DND-41 (cell line): ENCODE measurements around the gene WNT7B.

ENCODE experiments used
- EZH2 ChIP-seq: IDR thresholded peaks from 3 replicates; pipeline ENCODE4 v1.6.1; 2012; ENCODE audit warnings: borderline replicate concordance, low read depth, mild to moderate bottlenecking, moderate library complexity, low read length, inconsistent platforms; ENCODE audit not compliant: severe bottlenecking
- TF ChIP-seq, protein P1 (sequence below): IDR thresholded peaks from 2 replicates; pipeline ENCODE4 v1.5.1; 2012; ENCODE audit warnings: borderline replicate concordance, low read length, moderate library complexity, mild to moderate bottlenecking; ENCODE audit not compliant: poor library complexity, severe bottlenecking; ENCODE audit errors: extremely low read depth

DNA sequence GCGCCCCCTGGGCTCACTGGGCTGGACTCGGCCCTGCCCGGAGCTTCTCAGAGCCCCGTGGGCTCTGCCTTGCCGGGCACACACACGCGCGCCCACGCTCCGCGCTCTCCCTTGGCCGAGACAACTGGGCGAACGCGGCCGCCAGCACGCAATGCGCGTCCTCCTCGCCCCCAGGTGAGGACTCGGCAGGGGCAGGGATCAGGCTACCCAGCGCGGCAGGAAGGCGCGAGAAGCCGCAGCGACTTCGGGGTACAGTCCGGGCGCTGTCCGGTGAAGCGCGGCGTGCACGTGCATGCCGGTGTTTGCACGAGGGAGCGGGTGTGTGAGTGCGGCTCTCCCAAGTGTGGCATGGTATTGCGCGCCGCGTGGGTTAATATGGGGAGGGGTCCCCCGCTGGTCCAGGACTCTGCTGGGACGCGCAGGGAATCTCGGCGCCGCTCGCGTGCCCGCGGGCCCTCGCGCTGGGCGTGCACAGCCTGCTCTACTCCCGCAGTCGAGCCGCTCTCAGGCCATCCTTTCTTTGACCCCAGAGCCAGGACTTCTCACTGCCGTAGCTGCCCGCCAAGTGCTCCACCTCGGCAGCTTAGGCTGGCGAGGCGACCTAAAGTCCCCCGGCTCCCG is 5.4 kb downstream of the WNT7B start:
- TF ChIP-seq, protein P1, sequence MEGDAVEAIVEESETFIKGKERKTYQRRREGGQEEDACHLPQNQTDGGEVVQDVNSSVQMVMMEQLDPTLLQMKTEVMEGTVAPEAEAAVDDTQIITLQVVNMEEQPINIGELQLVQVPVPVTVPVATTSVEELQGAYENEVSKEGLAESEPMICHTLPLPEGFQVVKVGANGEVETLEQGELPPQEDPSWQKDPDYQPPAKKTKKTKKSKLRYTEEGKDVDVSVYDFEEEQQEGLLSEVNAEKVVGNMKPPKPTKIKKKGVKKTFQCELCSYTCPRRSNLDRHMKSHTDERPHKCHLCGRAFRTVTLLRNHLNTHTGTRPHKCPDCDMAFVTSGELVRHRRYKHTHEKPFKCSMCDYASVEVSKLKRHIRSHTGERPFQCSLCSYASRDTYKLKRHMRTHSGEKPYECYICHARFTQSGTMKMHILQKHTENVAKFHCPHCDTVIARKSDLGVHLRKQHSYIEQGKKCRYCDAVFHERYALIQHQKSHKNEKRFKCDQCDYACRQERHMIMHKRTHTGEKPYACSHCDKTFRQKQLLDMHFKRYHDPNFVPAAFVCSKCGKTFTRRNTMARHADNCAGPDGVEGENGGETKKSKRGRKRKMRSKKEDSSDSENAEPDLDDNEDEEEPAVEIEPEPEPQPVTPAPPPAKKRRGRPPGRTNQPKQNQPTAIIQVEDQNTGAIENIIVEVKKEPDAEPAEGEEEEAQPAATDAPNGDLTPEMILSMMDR = no peak
- TF ChIP-seq EZH2 = no peak
